ENCODE data around the gene GSAP. TPM values are rescaled to one million over a fixed set of nuclear protein-coding genes. Genes with fewer than 3 reads are reported as not detected.

GSAP gene
- total and polyA plus RNA-seq, 2 donors (not counting 3 experiments of a cell fraction or from before 2014, with no cell fraction given), result 2.3 to 5.8 TPM

GRCh38 chr7:77313876-77314480, 102.2 kb downstream of the GSAP start:
- Histone ChIP-seq H3K4me2 (ENCODE audit: insufficient read depth, low read length) (no peak overlapping the region), H3K9ac (replicated peaks; ENCODE audit: extremely low read depth, insufficient read depth, low read length) (no peak overlapping the region), H3K79me2 (ENCODE audit: control insufficient read depth, insufficient read depth, low read length) (no peaks in the 10 kb centered on the region), H4K20me1 (replicated peaks; ENCODE audit: control insufficient read depth, extremely low read depth, insufficient read depth, low read length) (no peaks in the 10 kb centered on the region), H3K27ac (ENCODE audit: insufficient read depth, low read depth, low read length) (no peak overlapping the region), H3K4me1 (ENCODE audit: control insufficient read depth, extremely low read depth, insufficient read depth, low read length) (no peaks in the 10 kb centered on the region), H3K9me3 (replicated peaks; ENCODE audit: control insufficient read depth, insufficient read depth, low read length) (no peaks in the 10 kb centered on the region), H3K9me1 (replicated peaks; ENCODE audit: control insufficient read depth, extremely low read depth, insufficient read depth, low read length) (no peaks in the 10 kb centered on the region), H3K27me3 (ENCODE audit: control insufficient read depth in 2 of 2, insufficient read depth in 2 of 2, low read length in 2 of 2) (no peaks in the 10 kb centered on the region), H3K36me3 (ENCODE audit: control insufficient read depth in 2 of 2, extremely low read depth in 1 of 2, insufficient read depth in 2 of 2, low read length in 2 of 2) (no peaks in the 10 kb centered on the region), H3K4me3 (replicated peaks in 1 of 3; ENCODE audit: insufficient read depth in 1 of 3, low read depth in 1 of 3, low read length in 3 of 3) (no peak overlapping the region), H2AFZ (ENCODE audit: low read depth, low read length) (no peak overlapping the region)
- POLR2A ChIA-PET, result no interaction called here
- DNase-seq (ENCODE audit: low read depth, low spot score) (no peak), FAIRE-seq (no peak)
- intact Hi-C loops (cut with micrococcal nuclease), result no loop called here
- CTCF ChIA-PET, result no interaction called here
- TF ChIP-seq FOS (IDR thresholded peaks at IDR 0.05; ENCODE audit: borderline replicate concordance, insufficient read depth, low read length) (no peak), CTCF (IDR thresholded peaks at IDR 0.05; ENCODE audit: extremely low read depth in 1 of 2, insufficient read depth in 1 of 2, low read depth in 1 of 2, low read length in 2 of 2) (no peak), JUN (IDR thresholded peaks at IDR 0.05; ENCODE audit: borderline replicate concordance, insufficient read depth, insufficient read length, low read depth) (no peak), MYC (IDR thresholded peaks at IDR 0.05; ENCODE audit: low read depth, low read length) (no peak), EZH2 (IDR thresholded peaks at IDR 0.05; ENCODE audit: borderline replicate concordance, low read depth, low read length, severe bottlenecking) (no peak), POLR2A (IDR thresholded peaks at IDR 0.05; ENCODE audit: low read depth, low read length) (no peak), POLR2AphosphoS5 (IDR thresholded peaks at IDR 0.05; ENCODE audit: insufficient read depth, low read depth, low read length) (no peak), GATA2 (IDR thresholded peaks at IDR 0.05; ENCODE audit: insufficient read depth, insufficient read length, low read depth, low read length) (no peak)
- TF ChIP-seq, protein P1, sequence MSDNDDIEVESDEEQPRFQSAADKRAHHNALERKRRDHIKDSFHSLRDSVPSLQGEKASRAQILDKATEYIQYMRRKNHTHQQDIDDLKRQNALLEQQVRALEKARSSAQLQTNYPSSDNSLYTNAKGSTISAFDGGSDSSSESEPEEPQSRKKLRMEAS (IDR thresholded peaks at IDR 0.05; ENCODE audit: insufficient read depth, insufficient read length), result no peak
- dilution Hi-C loops (cut with MboI; ENCODE audit: extremely low pct_ligation_motif_present, low sequenced_read_pairs), result no loop called here
- no TSS peak for BruUV-seq (replicated peaks)

Data from endothelial cell of umbilical vein (primary cell).